ENCODE measurements around the gene RNF157. TPM values are rescaled to one million over a fixed set of nuclear protein-coding genes. Genes with fewer than 3 reads are reported as not detected.

Gene RNF157
- total and polyA plus RNA-seq, 2 of the 13 experiments (the other 11 are each of a cell fraction or from before 2014, with no cell fraction given) = 0.44 to 1.5 TPM

GRCh38 chr17:76262732-76263344 is 22.5 kb upstream of the RNF157 start (continued):
- TF ChIP-seq ZNF256 (CRISPR knock-in tag; conservative IDR thresholded peaks at IDR 0.05) (no peak), HDAC6 (IDR thresholded peaks at IDR 0.05; ENCODE audit: low read depth, low read length) (no peak), PAF1 (CRISPR knock-in tag; IDR thresholded peaks at IDR 0.05) (no peak), ZNF501 (CRISPR knock-in tag; IDR thresholded peaks at IDR 0.05) (no peak; the same call in 1 of the 2 replicates), HDAC2 (CRISPR knock-in tag; IDR thresholded peaks at IDR 0.05) (0 out of 2 replicates have a peak, but pooled peaks have one; percentile 22), SIN3B (IDR thresholded peaks at IDR 0.05; ENCODE audit: low read length) (0 out of 2 replicates have a peak, but pooled peaks have one; percentile 40), ZSCAN29 (CRISPR knock-in tag; conservative IDR thresholded peaks at IDR 0.05) (no peak), ZNF572 (CRISPR knock-in tag; IDR thresholded peaks at IDR 0.05) (no peak), KDM5B (CRISPR knock-in tag; IDR thresholded peaks at IDR 0.05; ENCODE audit: borderline replicate concordance) (no peak), MEIS1 (CRISPR knock-in tag; IDR thresholded peaks at IDR 0.05; ENCODE audit: borderline replicate concordance) (no peak), MYC (CRISPR knock-in tag; IDR thresholded peaks at IDR 0.05; ENCODE audit: borderline replicate concordance) (peak; percentile 44; the same call in 1 of the 2 replicates), FOXK1 (CRISPR knock-in tag; IDR thresholded peaks at IDR 0.05; ENCODE audit: borderline replicate concordance, low read depth) (no peak), STAG1 (CRISPR knock-in tag; IDR thresholded peaks at IDR 0.05) (no peak), NPAS2 (CRISPR knock-in tag; IDR thresholded peaks at IDR 0.05; ENCODE audit: borderline replicate concordance) (no peak), ZNF788 (CRISPR knock-in tag; IDR thresholded peaks at IDR 0.05; ENCODE audit: borderline replicate concordance) (no peak), HBP1 (CRISPR knock-in tag; IDR thresholded peaks at IDR 0.05; ENCODE audit: low read depth) (no peak), MXD3 (CRISPR knock-in tag; IDR thresholded peaks at IDR 0.05) (no peak), NFE2L1 (CRISPR knock-in tag; IDR thresholded peaks at IDR 0.05; ENCODE audit: borderline replicate concordance) (no peak), ZNF616 (CRISPR knock-in tag; IDR thresholded peaks at IDR 0.05; ENCODE audit: low read depth) (no peak), HMG20A (CRISPR knock-in tag; IDR thresholded peaks at IDR 0.05; ENCODE audit: borderline replicate concordance) (peak; percentile 37; the same call in 1 of the 2 replicates)
- TF ChIP-seq, protein P1, sequence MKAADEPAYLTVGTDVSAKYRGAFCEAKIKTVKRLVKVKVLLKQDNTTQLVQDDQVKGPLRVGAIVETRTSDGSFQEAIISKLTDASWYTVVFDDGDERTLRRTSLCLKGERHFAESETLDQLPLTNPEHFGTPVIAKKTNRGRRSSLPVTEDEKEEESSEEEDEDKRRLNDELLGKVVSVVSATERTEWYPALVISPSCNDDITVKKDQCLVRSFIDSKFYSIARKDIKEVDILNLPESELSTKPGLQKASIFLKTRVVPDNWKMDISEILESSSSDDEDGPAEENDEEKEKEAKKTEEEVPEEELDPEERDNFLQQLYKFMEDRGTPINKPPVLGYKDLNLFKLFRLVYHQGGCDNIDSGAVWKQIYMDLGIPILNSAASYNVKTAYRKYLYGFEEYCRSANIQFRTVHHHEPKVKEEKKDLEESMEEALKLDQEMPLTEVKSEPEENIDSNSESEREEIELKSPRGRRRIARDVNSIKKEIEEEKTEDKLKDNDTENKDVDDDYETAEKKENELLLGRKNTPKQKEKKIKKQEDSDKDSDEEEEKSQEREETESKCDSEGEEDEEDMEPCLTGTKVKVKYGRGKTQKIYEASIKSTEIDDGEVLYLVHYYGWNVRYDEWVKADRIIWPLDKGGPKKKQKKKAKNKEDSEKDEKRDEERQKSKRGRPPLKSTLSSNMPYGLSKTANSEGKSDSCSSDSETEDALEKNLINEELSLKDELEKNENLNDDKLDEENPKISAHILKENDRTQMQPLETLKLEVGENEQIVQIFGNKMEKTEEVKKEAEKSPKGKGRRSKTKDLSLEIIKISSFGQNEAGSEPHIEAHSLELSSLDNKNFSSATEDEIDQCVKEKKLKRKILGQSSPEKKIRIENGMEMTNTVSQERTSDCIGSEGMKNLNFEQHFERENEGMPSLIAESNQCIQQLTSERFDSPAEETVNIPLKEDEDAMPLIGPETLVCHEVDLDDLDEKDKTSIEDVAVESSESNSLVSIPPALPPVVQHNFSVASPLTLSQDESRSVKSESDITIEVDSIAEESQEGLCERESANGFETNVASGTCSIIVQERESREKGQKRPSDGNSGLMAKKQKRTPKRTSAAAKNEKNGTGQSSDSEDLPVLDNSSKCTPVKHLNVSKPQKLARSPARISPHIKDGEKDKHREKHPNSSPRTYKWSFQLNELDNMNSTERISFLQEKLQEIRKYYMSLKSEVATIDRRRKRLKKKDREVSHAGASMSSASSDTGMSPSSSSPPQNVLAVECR (CRISPR knock-in tag; IDR thresholded peaks at IDR 0.05; ENCODE audit: borderline replicate concordance) = peak; percentile 32; the same call in 1 of the 2 replicates
- TF ChIP-seq, protein P2, sequence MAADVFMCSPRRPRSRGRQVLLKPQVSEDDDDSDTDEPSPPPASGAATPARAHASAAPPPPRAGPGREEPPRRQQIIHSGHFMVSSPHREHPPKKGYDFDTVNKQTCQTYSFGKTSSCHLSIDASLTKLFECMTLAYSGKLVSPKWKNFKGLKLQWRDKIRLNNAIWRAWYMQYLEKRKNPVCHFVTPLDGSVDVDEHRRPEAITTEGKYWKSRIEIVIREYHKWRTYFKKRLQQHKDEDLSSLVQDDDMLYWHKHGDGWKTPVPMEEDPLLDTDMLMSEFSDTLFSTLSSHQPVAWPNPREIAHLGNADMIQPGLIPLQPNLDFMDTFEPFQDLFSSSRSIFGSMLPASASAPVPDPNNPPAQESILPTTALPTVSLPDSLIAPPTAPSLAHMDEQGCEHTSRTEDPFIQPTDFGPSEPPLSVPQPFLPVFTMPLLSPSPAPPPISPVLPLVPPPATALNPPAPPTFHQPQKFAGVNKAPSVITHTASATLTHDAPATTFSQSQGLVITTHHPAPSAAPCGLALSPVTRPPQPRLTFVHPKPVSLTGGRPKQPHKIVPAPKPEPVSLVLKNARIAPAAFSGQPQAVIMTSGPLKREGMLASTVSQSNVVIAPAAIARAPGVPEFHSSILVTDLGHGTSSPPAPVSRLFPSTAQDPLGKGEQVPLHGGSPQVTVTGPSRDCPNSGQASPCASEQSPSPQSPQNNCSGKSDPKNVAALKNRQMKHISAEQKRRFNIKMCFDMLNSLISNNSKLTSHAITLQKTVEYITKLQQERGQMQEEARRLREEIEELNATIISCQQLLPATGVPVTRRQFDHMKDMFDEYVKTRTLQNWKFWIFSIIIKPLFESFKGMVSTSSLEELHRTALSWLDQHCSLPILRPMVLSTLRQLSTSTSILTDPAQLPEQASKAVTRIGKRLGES (CRISPR knock-in tag; IDR thresholded peaks at IDR 0.05; ENCODE audit: borderline replicate concordance) = no peak
